NOMO-1 (cell line): ENCODE measurements around the gene CNTD1.
"Not testable (repeated sequence)": the region's sequence is repeated elsewhere in the genome, so short reads cannot be mapped to it uniquely, and the experiment has no call there.

Experiments
- DNase-seq, 2 experiments: peaks; one replicate each; lab custom pipeline; 2025; ENCODE audit not compliant: unreplicated experiment in 2 of 2; lab: John Stamatoyannopoulos, UW

Gene CNTD1

DNA sequence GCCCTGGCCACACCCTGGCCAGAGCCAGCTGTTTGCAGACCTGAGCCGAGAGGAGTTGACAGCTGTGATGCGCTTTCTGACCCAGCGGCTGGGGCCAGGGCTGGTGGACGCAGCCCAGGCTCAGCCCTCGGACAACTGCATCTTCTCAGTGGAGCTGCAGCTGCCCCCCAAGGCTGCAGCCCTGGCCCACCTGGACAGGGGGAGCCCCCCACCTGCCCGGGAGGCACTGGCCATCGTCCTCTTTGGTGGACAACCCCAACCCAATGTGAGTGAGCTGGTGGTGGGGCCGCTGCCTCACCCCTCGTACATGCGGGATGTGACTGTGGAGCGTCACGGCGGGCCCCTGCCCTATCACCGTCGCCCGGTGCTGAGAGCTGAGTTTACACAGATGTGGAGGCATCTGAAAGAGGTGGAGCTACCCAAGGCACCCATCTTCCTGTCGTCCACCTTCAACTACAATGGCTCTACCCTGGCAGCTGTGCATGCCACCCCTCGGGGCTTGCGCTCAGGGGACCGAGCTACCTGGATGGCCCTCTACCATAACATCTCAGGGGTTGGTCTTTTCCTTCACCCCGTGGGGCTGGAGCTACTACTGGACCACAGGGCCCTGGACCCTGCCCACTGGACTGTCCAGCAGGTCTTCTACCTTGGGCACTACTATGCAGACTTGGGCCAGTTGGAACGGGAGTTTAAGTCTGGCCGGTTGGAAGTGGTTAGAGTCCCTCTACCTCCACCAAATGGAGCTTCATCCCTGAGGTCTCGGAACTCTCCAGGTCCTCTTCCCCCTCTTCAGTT, 46.3 kb downstream of the CNTD1 start:
- no peak for DNase-seq

DNA sequence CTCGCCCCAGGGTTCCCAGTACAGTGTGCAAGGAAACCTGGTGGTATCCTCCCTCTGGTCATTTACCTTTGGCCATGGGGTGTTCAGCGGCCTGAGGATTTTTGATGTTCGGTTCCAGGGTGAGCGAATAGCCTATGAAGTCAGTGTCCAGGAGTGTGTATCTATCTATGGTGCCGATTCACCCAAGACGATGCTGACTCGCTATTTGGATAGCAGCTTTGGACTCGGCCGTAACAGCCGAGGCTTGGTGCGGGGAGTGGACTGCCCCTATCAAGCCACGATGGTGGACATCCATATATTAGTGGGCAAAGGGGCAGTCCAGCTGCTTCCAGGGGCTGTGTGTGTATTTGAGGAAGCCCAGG, 46.9 kb downstream of the CNTD1 start:
- no peak for DNase-seq

DNA sequence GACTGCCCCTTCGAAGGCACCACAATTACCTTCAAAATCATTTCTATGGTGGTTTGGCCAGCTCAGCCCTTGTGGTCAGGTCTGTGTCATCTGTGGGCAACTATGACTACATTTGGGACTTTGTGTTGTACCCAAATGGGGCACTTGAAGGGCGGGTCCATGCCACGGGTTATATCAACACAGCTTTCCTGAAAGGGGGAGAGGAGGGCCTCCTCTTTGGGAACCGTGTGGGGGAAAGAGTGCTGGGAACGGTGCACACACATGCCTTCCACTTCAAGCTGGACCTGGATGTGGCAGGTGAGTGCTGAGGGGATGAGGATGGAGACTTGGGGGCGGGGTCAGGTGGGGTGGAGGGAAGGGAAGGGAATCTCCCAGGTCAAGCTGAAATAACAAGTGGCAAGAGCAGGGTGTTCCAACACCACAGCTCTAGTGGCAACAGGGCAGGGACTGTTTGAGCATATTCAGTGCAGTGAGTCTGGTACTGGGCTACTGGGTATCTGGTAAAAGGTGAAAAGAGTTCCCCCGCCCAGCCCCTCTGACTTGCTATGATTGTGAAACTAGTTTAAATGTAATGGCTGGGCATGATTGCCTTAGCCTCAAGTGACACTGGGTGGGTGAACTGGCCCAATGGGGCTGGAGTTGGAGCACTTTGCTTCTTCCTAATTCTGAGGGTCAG, 47.4 kb downstream of the CNTD1 start:
- peak in 1 of 2 experiments; percentile 15 for DNase-seq

DNA sequence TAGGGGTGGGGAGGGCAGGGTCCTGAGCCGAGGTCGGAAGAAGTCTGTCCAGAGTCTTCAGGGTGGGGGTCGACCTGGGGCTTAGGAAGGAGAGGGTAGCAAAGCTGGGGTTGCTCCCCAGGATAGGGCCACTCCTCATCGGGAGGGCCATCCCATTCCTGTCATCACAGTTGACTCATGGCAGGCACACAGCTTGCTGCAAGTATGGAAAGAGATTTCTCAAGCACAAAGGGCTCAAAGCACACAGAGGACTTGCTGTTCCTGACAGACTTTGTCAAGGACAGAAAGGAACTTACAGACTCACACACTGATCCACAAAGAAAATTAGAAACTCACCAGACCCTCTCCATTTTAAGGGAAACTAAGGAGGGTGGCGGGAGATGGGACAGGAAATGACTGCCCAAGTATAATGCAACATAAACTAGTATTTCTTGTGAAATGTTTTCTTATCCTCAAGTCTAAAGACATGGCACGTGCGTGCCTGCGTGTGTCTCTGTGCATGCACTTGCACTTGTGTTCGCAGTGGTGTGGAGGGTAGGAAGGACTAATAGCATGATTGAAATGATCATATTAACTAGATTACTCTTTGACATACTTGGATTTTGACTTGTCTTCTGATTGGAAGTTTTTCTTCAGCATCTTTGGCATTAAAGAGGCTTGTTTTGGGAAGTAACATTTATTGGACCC, 48.1 kb downstream of the CNTD1 start:
- no peak for DNase-seq

DNA sequence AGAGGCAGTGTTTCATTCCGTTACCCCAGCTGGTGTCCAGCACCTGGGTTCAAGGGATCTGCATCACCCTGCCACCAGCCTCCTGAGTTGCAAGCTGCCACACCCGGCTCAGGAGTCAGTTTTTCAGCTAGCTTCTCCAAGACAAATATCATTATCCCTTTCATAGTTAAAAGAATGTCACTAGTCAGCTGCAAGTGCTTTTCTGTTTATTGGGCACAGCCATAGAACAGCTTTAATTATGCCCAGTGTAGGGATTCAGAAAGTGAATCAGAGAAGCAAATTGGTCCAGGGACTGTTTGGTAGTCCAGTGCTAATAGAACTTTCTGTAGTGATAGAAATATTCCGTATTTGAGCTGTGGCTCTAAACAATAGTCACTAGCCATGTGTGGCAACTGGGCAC, 49.4 kb downstream of the CNTD1 start:
- no peak for DNase-seq

DNA sequence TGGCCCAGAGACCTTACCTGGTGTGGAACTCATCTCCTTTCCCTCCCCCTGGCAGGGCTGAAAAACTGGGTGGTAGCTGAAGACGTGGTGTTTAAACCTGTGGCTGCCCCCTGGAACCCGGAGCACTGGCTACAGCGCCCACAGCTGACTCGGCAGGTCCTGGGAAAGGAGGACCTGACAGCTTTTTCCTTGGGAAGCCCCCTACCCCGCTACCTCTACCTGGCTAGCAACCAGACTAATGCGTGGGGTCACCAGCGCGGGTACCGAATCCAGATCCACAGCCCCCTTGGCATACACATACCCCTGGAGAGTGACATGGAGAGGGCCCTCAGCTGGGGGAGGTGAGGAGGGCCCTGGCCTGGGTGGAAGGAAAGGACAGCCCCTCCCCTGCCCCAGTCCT, 50.4 kb downstream of the CNTD1 start:
- no peak for DNase-seq

DNA sequence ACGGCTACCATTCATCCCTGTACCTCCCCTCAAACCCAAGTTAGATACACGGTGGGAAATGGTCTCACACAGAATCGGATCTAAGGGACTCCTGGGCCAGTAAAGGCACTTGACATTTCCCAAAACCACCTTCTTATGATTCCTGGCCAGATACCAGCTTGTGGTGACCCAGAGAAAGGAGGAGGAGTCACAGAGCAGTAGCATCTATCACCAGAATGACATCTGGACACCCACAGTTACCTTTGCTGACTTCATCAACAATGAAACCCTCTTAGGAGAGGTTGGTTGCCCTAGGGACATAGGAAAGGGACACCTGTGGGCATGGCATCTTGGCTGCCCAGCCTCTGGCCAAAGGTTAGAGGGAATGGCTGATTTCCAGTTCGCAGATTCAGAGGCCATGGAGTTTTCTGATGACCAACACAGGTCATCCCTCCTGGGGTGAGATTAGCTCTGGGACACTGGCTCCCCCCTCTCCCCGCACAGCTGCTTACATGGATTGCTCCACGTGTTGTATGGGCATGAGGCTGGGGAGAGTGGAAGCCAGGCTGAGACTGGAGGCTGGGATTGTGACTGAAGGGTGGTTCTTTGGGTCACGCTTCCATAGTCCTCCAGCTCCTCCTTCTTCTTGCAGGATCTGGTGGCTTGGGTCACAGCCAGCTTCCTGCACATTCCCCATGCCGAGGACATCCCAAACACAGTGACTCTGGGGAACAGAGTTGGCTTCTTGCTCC, 51.0 kb downstream of the CNTD1 start:
- DNase-seq, result no peak

DNA sequence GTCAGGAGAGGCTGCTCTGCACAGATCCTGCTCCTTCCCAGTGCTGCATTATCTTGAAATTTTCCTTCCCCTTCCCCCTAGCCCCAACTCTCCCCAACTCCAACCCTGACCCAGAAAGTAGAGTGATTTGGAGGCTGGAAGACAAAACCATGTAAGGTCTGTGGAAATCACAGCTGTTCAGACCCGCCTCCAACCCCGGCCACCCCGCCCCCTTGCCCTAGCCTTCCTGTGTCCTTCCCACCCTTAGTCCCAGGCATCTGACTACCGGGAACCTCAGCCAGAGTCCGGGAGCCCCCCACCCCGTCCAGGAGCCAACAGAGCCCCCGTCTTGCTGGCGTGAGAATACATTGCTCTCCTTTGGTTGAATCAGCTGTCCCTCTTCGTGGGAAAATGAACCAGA, 52.3 kb downstream of the CNTD1 start, which contains the start of gene AOC3:
Gene AOC3, plus strand, starts transcription at position 246 of the 400 bp plus-strand sequence. Its CDS starts 145 bp downstream, at position 391.
- DNase-seq, result no peak

DNA sequence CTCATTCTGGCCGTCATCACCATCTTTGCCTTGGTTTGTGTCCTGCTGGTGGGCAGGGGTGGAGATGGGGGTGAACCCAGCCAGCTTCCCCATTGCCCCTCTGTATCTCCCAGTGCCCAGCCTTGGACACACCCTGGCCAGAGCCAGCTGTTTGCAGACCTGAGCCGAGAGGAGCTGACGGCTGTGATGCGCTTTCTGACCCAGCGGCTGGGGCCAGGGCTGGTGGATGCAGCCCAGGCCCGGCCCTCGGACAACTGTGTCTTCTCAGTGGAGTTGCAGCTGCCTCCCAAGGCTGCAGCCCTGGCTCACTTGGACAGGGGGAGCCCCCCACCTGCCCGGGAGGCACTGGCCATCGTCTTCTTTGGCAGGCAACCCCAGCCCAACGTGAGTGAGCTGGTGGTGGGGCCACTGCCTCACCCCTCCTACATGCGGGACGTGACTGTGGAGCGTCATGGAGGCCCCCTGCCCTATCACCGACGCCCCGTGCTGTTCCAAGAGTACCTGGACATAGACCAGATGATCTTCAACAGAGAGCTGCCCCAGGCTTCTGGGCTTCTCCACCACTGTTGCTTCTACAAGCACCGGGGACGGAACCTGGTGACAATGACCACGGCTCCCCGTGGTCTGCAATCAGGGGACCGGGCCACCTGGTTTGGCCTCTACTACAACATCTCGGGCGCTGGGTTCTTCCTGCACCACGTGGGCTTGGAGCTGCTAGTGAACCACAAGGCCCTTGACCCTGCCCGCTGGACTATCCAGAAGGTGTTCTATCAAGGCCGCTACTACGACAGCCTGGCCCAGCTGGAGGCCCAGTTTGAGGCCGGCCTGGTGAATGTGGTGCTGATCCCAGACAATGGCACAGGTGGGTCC, 52.9 kb downstream of the CNTD1 start:
- not testable (repeated sequence) for DNase-seq

DNA sequence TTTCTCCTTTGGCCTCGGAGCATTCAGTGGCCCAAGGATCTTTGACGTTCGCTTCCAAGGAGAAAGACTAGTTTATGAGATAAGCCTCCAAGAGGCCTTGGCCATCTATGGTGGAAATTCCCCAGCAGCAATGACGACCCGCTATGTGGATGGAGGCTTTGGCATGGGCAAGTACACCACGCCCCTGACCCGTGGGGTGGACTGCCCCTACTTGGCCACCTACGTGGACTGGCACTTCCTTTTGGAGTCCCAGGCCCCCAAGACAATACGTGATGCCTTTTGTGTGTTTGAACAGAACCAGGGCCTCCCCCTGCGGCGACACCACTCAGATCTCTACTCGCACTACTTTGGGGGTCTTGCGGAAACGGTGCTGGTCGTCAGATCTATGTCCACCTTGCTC, 53.7 kb downstream of the CNTD1 start:
- DNase-seq, result no peak

DNA sequence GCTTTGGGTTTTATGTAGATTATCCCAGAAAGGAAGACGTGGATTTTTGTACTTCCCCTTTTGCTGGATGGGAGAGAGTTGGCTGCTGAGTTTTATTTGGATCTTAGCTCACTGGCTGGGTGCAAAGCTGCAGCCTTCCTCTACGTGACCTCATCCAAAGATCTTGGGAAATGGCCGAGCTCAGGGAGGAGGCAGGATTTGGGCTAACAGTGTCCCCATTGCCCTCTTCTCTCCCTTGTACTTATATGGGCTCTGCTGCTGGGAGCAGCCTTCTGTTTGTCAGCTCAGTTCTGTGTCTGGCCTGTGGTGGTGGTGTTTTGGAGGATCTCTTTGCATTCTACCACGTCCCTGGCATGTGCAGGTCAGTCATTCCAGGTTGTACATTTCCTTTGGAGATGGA, 54.3 kb downstream of the CNTD1 start:
- DNase-seq, result no peak

DNA sequence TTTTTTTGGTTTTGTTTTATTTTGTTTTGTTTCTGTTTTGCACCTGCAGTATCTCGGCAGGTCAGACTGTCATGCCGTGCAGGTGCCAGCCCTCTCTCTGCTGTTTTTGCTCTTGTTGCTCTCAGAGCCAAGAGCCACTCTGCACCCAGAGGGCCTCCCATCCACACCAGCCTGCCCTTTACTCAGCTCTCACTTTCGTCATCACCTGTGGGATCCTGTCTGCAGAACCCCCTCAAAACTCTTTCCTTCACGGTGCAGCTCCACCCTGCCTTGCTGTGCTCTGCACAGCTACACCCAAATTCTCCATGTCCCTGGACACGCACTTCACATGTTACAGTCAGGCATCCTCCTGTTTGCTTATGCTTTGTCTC, 54.9 kb downstream of the CNTD1 start:
- DNase-seq, result no peak

DNA sequence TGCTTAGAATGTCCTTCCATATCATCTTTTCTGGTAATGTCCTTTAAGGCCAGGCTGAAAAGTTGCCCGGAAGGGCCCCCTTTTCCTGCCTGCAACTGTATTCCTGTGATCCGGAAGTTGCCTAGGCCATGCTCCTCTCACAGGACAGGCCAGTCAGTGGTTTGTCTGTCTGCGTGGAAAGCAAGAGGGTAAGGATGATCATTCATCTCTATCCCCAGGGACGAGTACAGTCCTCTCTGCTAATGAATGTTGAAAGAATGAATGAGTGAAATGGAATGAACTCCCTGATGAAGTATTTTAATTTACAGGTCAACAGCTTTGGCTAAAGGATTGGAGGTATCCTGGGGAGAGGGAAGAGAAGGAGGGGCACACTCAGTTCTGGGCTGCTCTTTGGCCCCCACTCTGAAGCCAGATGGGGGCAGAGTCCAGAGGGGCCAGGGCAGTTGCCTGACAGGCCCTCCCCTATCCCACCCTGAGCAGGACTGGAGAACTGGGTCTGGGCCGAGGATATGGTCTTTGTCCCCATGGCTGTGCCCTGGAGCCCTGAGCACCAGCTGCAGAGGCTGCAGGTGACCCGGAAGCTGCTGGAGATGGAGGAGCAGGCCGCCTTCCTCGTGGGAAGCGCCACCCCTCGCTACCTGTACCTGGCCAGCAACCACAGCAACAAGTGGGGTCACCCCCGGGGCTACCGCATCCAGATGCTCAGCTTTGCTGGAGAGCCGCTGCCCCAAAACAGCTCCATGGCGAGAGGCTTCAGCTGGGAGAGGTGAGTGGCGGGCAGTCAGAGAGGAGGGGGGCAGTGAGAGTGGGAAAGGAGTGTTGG, 55.5 kb downstream of the CNTD1 start:
- DNase-seq, result no peak

DNA sequence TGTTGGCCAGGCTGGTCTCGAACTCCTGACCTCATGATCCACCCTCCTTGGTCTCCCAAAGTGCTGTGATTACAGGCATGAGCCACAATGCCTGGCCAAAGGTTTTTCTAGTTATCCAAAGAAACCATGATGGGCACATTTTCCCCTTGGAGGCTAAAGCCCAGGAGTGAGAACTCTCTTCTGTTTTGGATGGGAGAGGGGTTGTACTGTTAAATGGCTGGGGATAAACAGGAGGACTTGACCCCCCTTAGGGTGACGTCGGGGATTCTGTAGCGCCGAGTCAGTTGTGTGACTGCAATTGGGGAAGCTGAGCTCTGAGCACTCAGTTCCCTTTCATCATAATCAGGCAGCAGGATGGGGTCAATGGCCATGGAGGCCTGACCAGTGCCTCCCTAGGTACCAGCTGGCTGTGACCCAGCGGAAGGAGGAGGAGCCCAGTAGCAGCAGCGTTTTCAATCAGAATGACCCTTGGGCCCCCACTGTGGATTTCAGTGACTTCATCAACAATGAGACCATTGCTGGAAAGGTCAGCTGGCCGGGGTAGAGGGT, 56.5 kb downstream of the CNTD1 start:
- no peak for DNase-seq

DNA sequence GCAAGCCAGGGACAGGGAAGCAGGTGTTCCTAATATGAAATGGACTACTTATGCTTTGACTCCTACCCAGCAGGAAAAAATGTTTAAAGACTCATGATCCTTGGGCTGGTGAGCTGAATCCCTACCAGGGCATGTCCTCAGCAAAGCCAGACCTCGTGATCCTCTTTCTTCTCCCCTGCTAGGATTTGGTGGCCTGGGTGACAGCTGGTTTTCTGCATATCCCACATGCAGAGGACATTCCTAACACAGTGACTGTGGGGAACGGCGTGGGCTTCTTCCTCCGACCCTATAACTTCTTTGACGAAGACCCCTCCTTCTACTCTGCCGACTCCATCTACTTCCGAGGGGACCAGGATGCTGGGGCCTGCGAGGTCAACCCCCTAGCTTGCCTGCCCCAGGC, 57.4 kb downstream of the CNTD1 start:
- DNase-seq, result not testable (repeated sequence)

DNA sequence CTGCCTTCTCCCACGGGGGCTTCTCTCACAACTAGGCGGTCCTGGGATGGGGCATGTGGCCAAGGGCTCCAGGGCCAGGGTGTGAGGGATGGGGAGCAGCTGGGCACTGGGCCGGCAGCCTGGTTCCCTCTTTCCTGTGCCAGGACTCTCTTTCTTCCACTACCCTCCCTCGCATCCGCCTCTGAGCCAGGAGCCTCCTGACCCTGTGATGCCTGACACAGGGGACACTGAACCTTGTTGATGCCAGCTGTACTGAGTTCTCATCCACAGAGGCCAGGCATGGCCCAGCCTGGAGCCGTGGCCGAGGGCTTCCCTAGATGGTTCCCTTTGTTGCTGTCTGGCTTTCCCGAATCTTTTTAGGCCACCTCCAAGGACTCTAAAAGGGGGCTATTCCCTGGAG, 57.9 kb downstream of the CNTD1 start:
- not testable (repeated sequence) for DNase-seq

DNA sequence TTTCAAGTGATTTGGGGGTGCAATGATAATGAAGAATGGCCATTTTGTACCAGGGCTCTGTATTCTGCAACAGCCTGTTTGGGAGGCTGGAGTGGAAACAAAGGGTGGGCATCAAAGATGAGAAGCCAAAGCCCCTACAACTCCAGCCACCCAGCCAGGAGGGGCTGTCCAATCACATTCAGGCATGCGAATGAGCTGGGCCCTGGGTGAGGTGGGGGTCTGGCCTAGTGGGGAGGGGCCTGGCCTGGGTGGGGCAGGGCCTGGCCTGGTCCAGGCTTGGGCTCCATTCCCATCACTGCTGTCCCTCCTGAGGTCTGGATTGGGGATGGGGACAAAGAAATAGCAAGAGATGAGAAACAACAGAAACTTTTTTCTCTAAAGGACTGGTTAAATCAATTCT, 58.7 kb downstream of the CNTD1 start:
- no peak for DNase-seq
